ENCODE measurements around the gene MAST3. TPM values are rescaled to one million over a fixed set of nuclear protein-coding genes. Genes with fewer than 3 reads are reported as not detected.

Gene MAST3
- total RNA-seq, 1 donor from 2014 or later: 48.6 TPM

- no peak for TF ChIP-seq CTCF (IDR thresholded peaks at IDR 0.05)
- Mint-ChIP-seq H3K36me3 (ENCODE audit: low read depth) (peaks cover 44% of the 10 kb centered on the region), H3K4me3 (peak overlapping the region; percentile 80), H3K27me3 (no peaks in the 10 kb centered on the region), H3K27ac (no peak overlapping the region), H3K9me3 (no peaks in the 10 kb centered on the region), H3K4me1 (peaks cover 52% of the 10 kb centered on the region)
- ChIA-PET CTCF (interaction anchor here (1.0 to 3.8 kb wide), 6 partner anchors 41 to 173 kb away, joined by 3 to 18 read pairs (median 5); partner anchors contain the start of gene PIK3R2), POLR2A (interaction anchor here (0.7 to 9.7 kb wide), 13 partner anchors 8 to 169 kb away, joined by 3 to 146 read pairs (median 5); partner anchors contain the start of genes ARRDC2, IFI30, IL12RB1 and MAST3)
- ATAC-seq (ENCODE audit: low read depth) (no peak), DNase-seq (no peak)
- intact Hi-C loops (cut with micrococcal nuclease): no loop called here
Measured at GRCh38 chr19:18110609-18111232, 13.1 kb downstream of the MAST3 start.

DNA sequence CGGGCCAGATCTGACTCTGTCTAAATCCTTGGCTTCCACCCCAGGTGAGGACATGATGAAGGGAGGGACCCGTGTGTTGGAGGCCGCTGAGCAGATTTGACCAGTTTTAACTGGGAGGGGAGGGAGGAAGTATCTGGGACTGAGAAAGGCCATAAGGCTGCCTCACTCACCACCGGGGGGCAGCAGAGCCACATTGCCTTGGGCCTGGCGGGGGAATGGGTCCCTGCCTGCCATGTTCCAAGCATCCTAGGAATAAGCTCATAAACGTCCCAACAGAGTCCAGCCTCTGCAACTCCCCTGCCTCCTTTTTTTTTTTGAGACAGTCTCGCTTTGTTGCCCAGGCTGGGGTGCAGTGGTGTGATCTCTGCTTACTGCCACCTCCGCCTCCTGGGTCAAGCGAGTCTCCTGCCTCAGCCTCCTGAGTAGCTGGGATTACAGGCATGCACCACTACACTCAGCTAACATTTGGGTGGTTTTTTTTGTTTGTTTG, 15.5 kb downstream of the MAST3 start:
- Mint-ChIP-seq H3K9me3 (no peaks in the 10 kb centered on the region), H3K4me1 (peaks cover 45% of the 10 kb centered on the region), H3K36me3 (ENCODE audit: low read depth) (peaks cover 39% of the 10 kb centered on the region), H3K4me3 (no peak overlapping the region), H3K27me3 (no peaks in the 10 kb centered on the region), H3K27ac (no peak overlapping the region)
- ChIA-PET POLR2A (interaction anchor here (0.6 to 2.1 kb wide), 8 partner anchors 9 to 458 kb away, joined by 3 to 9 read pairs (median 6); partner anchors contain the start of genes CCDC124, IL12RB1, PIK3R2 and UBA52), CTCF (interaction anchor here (0.7 to 3.3 kb wide), 13 partner anchors 9 to 168 kb away, joined by 3 to 18 read pairs (median 3); partner anchors contain the start of genes ARRDC2, MPV17L2 and PIK3R2)
- peak; percentile 48 for TF ChIP-seq CTCF (IDR thresholded peaks at IDR 0.05)
- peak; percentile 69 for DNase-seq
- intact Hi-C loops (cut with micrococcal nuclease): loop anchor here (1.0 to 2.0 kb wide), 4 partner anchors 14 to 138 kb away; no protein-coding TSS in a partner anchor
- ATAC-seq (ENCODE audit: low read depth): peak; percentile 23

DNA sequence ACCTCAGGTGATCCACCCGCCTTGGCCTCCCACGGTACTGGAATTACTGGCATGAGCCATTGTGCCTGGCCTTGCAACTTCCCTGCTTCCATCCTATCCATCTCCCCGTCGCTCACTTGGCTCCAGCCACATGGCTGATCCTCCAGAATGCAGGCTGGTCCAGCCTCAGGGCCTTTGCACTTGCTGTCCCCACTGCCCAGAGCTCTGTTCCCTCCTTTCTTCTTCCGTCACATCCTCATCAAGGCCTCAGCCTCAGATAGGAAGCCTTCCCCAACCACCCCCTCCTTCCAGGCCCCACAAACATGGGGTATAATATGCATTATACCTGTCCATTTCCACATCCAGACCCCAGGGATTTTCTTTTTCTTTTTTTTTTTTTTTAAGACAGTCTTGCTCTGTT, 16.2 kb downstream of the MAST3 start:
- Mint-ChIP-seq H3K36me3 (ENCODE audit: low read depth) (peaks cover 37% of the 10 kb centered on the region), H3K27ac (no peak overlapping the region), H3K4me3 (no peak overlapping the region), H3K4me1 (peaks cover 44% of the 10 kb centered on the region), H3K27me3 (no peaks in the 10 kb centered on the region), H3K9me3 (no peaks in the 10 kb centered on the region)
- no peak for ATAC-seq (ENCODE audit: low read depth)
- no peak for TF ChIP-seq CTCF (IDR thresholded peaks at IDR 0.05)
- intact Hi-C loops (cut with micrococcal nuclease): loop anchor here (1.0 to 2.0 kb wide), 4 partner anchors 15 to 137 kb away; no protein-coding TSS in a partner anchor
- no peak for DNase-seq
- ChIA-PET POLR2A (interaction anchor here (0.6 to 2.1 kb wide), 6 partner anchors 9 to 458 kb away, joined by 3 to 9 read pairs (median 5); partner anchors contain the start of genes CCDC124, IL12RB1, PIK3R2 and UBA52), CTCF (interaction anchor here (0.8 to 3.3 kb wide), 6 partner anchors 10 to 139 kb away, joined by 3 to 18 read pairs (median 4); partner anchors contain the start of gene PIK3R2)

- no peaks in the 10 kb centered on the region for H3K27me3 Mint-ChIP-seq
- POLR2A ChIA-PET: interaction anchor here (2.1 kb wide), 1 partner anchor 15 kb away, joined by 9 read pairs; no protein-coding TSS in a partner anchor
- no peak for DNase-seq
- no peak overlapping the region for H3K4me3 Mint-ChIP-seq
- no peak for TF ChIP-seq CTCF (IDR thresholded peaks at IDR 0.05)
- no peaks in the 10 kb centered on the region for H3K9me3 Mint-ChIP-seq
- H3K27ac Mint-ChIP-seq: no peak overlapping the region
- H3K4me1 Mint-ChIP-seq: peaks cover 44% of the 10 kb centered on the region
- ATAC-seq (ENCODE audit: low read depth): no peak
- intact Hi-C loops (cut with micrococcal nuclease): no loop called here
- peaks cover 37% of the 10 kb centered on the region for H3K36me3 Mint-ChIP-seq (ENCODE audit: low read depth)
- CTCF ChIA-PET: no interaction called here
Measured at GRCh38 chr19:18114483-18114882, 16.9 kb downstream of the MAST3 start.

DNA sequence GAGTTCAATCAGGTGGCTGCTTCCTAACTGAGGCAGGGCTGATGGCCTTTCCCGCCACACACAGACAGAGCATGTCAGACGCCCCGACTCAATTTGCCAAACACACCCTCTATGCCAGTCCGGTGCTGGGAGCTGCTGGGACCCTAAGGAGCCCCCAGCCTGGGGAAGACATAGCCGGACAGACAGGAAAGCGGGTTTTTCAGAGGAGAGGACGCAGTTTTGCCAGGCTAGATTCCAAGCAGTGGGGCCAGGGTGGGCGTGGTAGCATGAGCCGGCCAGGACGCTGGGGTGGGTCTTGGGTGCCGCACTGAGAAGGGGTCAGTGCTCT, 19.8 kb downstream of the MAST3 start:
- Mint-ChIP-seq H3K9me3 (no peaks in the 10 kb centered on the region), H3K4me3 (peak overlapping the region; percentile 74), H3K27ac (peak overlapping the region; percentile 77), H3K4me1 (peaks cover 42% of the 10 kb centered on the region), H3K27me3 (no peaks in the 10 kb centered on the region), H3K36me3 (ENCODE audit: low read depth) (peaks cover 38% of the 10 kb centered on the region)
- no peak for ATAC-seq (ENCODE audit: low read depth)
- no peak for TF ChIP-seq CTCF (IDR thresholded peaks at IDR 0.05)
- intact Hi-C loops (cut with micrococcal nuclease): loop anchor here (1.0 to 2.0 kb wide), 2 partner anchors 35 to 211 kb away; no protein-coding TSS in a partner anchor
- CTCF ChIA-PET: no interaction called here
- POLR2A ChIA-PET: interaction anchor here (0.6 to 2.7 kb wide), 9 partner anchors 13 to 257 kb away, joined by 3 to 19 read pairs (median 5); partner anchors contain the start of genes MAST3 and PIK3R2
- DNase-seq: no peak

All from activated B cell treated with CpG ODN at 0.5 μM for 24 hours (primary cell).